T-cell (primary cell): ENCODE results near the gene ELOVL2. TPM values are rescaled to one million over a fixed set of nuclear protein-coding genes. Genes with fewer than 3 reads are reported as not detected.

Experiments used
- ATAC-seq, 4 experiments: fragments of 200-7000 bp in 3 of 4; fragments of 150-1000 bp in 1 of 4; cut with Tn5 transposase; replicated peaks in 1 of 4; 1 replicate in 3 of 4; 2 replicates in 1 of 4; pipeline ENCODE4 v1.10.0; 2021; ENCODE audit warnings: moderate library complexity in 3 of 4, mild to moderate bottlenecking in 2 of 4, moderate number of reproducible peaks in 1 of 4
- CTCF ChIA-PET, 2 donors: fragments of 300-600 bp; sonication (Branson Sonifier 250); formaldehyde crosslinking; loops; one replicate each; lab custom pipeline; 2022; ENCODE audit warnings: antibody characterized with exemption in 2 of 2; lab: Charles Lee
- POLR2A ChIA-PET, 2 donors: fragments of 300-600 bp; sonication (Branson Sonifier 250); formaldehyde crosslinking; loops; one replicate each; lab custom pipeline; 2022; ENCODE audit warnings: antibody characterized with exemption in 2 of 2; lab: Charles Lee
- DNase-seq, 35 experiments: peaks; one replicate each; pipeline versions ENCODE4 v3.0.0 to v3.0.0-alpha.2; 2013 to 2023
- H3K27ac ChIP-seq: one replicate; pipeline ENCODE4 v1.5.1; 2013; ENCODE audit warnings: low read length
- H3K27me3 ChIP-seq, 2 experiments: replicated peaks in 1 of 2; 1 replicate in 1 of 2; 2 replicates in 1 of 2; pipeline versions ENCODE4 v1.6.1 to v1.7.0; 2013; ENCODE audit warnings: low read length in 1 of 2, mixed read lengths in 1 of 2; ENCODE audit not compliant: control insufficient read depth in 2 of 2, insufficient read depth in 2 of 2; ENCODE audit errors: extremely low read depth in 1 of 2
- H3K36me3 ChIP-seq, 2 donors: 1 replicate in 1 of 2; 2 replicates in 1 of 2; pipeline versions ENCODE4 v1.6.1 to v1.7.0; 2013; ENCODE audit warnings: low read length in 1 of 2; ENCODE audit not compliant: control insufficient read depth in 2 of 2, insufficient read depth in 1 of 2; ENCODE audit errors: extremely low read depth in 1 of 2
- H3K4me1 ChIP-seq, 2 experiments: 1 replicate in 1 of 2; 2 replicates in 1 of 2; pipeline versions ENCODE4 v1.6.1 to v1.7.0; 2013; ENCODE audit warnings: low read length in 2 of 2, mixed read lengths in 1 of 2; ENCODE audit not compliant: insufficient read depth in 2 of 2, control insufficient read depth in 1 of 2; ENCODE audit errors: extremely low read depth in 1 of 2
- H3K4me3 ChIP-seq, 2 donors: 1 replicate in 1 of 2; 2 replicates in 1 of 2; pipeline versions ENCODE4 v1.5.1 to v1.7.0; 2013; ENCODE audit warnings: mild to moderate bottlenecking in 2 of 2, low read length in 1 of 2, moderate library complexity in 1 of 2; ENCODE audit not compliant: control insufficient read depth in 1 of 2; ENCODE audit errors: extremely low read depth in 1 of 2
- H3K9me3 ChIP-seq: 2 replicates; pipeline ENCODE4 v1.7.0; 2013
- H3K27ac Mint-ChIP-seq, 2 donors: one replicate each; pipeline ENCODE4 v1.8.0; 2020 to 2021; ENCODE audit warnings: mild to moderate bottlenecking in 2 of 2, mixed read lengths in 2 of 2
- H3K27me3 Mint-ChIP-seq, 2 donors: one replicate each; pipeline ENCODE4 v1.8.0; 2021 to 2022; ENCODE audit warnings: mixed read lengths in 2 of 2
- H3K36me3 Mint-ChIP-seq: one replicate; pipeline ENCODE4 v1.8.0; 2021; ENCODE audit warnings: mixed read lengths
- H3K4me1 Mint-ChIP-seq, 3 donors: one replicate each; pipeline ENCODE4 v1.8.0; 2020 to 2022; ENCODE audit warnings: mixed read lengths in 3 of 3, mild to moderate bottlenecking in 1 of 3
- H3K4me3 Mint-ChIP-seq, 3 donors: one replicate each; pipeline ENCODE4 v1.8.0; 2020 to 2022; ENCODE audit warnings: mild to moderate bottlenecking in 3 of 3, mixed read lengths in 3 of 3, moderate library complexity in 3 of 3
- H3K9me3 Mint-ChIP-seq, 3 donors: one replicate each; pipeline ENCODE4 v1.8.0; 2020 to 2022; ENCODE audit warnings: mixed read lengths in 3 of 3
- WGBS: methylation state at CpG from one replicate; pipeline ENCODE4 v1.1.5; 2013; ENCODE audit warnings: missing lambda C conversion rate; ENCODE audit not compliant: insufficient coverage; 5-methylcytosine and 5-hydroxymethylcytosine counted together
- total RNA-seq, 35 experiments: library from RNA in 6 of 35; stranded (reverse) in 6 of 35; fragments of 120-200 nt in 1 of 35; gene quantifications; one replicate each; pipeline versions ENCODE4 v1.2.1 to v1.2.4 and lab custom pipeline; 2013 to 2026

The ELOVL2 gene
- total RNA-seq, 5 donors from 2014 or later (not counting 1 experiment from before 2014, with no cell fraction given) = 0.06 to 0.12 TPM; not detected in 3

- no peaks in the 10 kb centered on the region for H3K9me3 Mint-ChIP-seq
- H3K27me3 Mint-ChIP-seq = peaks cover 7% of the 10 kb centered on the region in 2 donors
- DNase-seq (no peak), ATAC-seq (no peak)
- ChIA-PET CTCF (no interaction called here), POLR2A (no interaction called here)
- Histone ChIP-seq H3K27me3 (peaks cover 0 to 2% of the 10 kb centered on the region in 2 experiments), H3K4me3 (no peak overlapping the region), H3K4me1 (no peaks in the 10 kb centered on the region), H3K9me3 (no peaks in the 10 kb centered on the region), H3K36me3 (no peaks in the 10 kb centered on the region), H3K27ac (no peak overlapping the region)
- no peaks in the 10 kb centered on the region for H3K4me1 Mint-ChIP-seq
- WGBS = 83% methylated on average over 2 of the region's 5 CpGs
- H3K27ac Mint-ChIP-seq = no peak overlapping the region
- H3K4me3 Mint-ChIP-seq = no peak overlapping the region
- H3K36me3 Mint-ChIP-seq = no peaks in the 10 kb centered on the region
Observed at GRCh38 chr6:10977231-10977968, 66.7 kb downstream of the ELOVL2 start.

- ATAC-seq = no peak
- H3K4me1 Mint-ChIP-seq = no peaks in the 10 kb centered on the region
- no peaks in the 10 kb centered on the region for H3K9me3 Mint-ChIP-seq
- peaks cover 0 to 2% of the 10 kb centered on the region in 2 experiments for H3K27me3 ChIP-seq
- H3K27ac ChIP-seq = no peak overlapping the region
- no peak overlapping the region for H3K4me3 Mint-ChIP-seq
- no peaks in the 10 kb centered on the region for H3K9me3 ChIP-seq
- H3K4me1 ChIP-seq = no peaks in the 10 kb centered on the region
- H3K27ac Mint-ChIP-seq = no peak overlapping the region
- no peak for DNase-seq
- H3K36me3 Mint-ChIP-seq = no peaks in the 10 kb centered on the region
- H3K4me3 ChIP-seq = no peak overlapping the region
- no peaks in the 10 kb centered on the region for H3K36me3 ChIP-seq
- POLR2A ChIA-PET = interaction anchor here in 1 of 2 donors (0.5 kb wide), 1 partner anchor 1267 kb away, joined by 3 read pairs; no protein-coding TSS in a partner anchor
- WGBS = 84% methylated on average over 5 of the region's 6 CpGs
- CTCF ChIA-PET = no interaction called here
- peaks cover 7% of the 10 kb centered on the region in 2 donors for H3K27me3 Mint-ChIP-seq
Observed at GRCh38 chr6:10976571-10976970, 67.5 kb downstream of the ELOVL2 start.

GRCh38 chr6:10972196-10972595 lies 71.9 kb downstream of the ELOVL2 start:
- no peak for DNase-seq
- Mint-ChIP-seq H3K4me1 (no peaks in the 10 kb centered on the region), H3K9me3 (peaks cover 0 to 9% (median 0%) of the 10 kb centered on the region in 3 donors), H3K36me3 (no peaks in the 10 kb centered on the region), H3K27ac (no peak overlapping the region), H3K4me3 (no peak overlapping the region), H3K27me3 (peaks cover 2 to 17% of the 10 kb centered on the region in 2 donors)
- ATAC-seq = no peak
- ChIA-PET CTCF (no interaction called here), POLR2A (no interaction called here)
- no peaks in the 10 kb centered on the region for H3K36me3 ChIP-seq
- H3K4me1 ChIP-seq = no peaks in the 10 kb centered on the region
- H3K27ac ChIP-seq = no peak overlapping the region
- H3K9me3 ChIP-seq = no peaks in the 10 kb centered on the region
- H3K27me3 ChIP-seq = no peaks in the 10 kb centered on the region
- 55% methylated on average over 2 of the region's 3 CpGs for WGBS
- no peak overlapping the region for H3K4me3 ChIP-seq

GRCh38 chr6:10970731-10971130 lies 73.4 kb downstream of the ELOVL2 start:
- H3K27ac Mint-ChIP-seq = no peak overlapping the region
- Histone ChIP-seq H3K27me3 (no peaks in the 10 kb centered on the region), H3K36me3 (no peaks in the 10 kb centered on the region), H3K4me3 (no peak overlapping the region), H3K27ac (no peak overlapping the region), H3K4me1 (no peaks in the 10 kb centered on the region), H3K9me3 (no peaks in the 10 kb centered on the region)
- peaks cover 2 to 17% of the 10 kb centered on the region in 2 donors for H3K27me3 Mint-ChIP-seq
- no peaks in the 10 kb centered on the region for H3K4me1 Mint-ChIP-seq
- DNase-seq = no peak
- no peaks in the 10 kb centered on the region for H3K36me3 Mint-ChIP-seq
- H3K4me3 Mint-ChIP-seq = no peak overlapping the region
- ChIA-PET POLR2A (no interaction called here), CTCF (no interaction called here)
- WGBS = 86% methylated on average over 3 of the region's 3 CpGs
- ATAC-seq = no peak
- peaks cover 0 to 14% (median 8%) of the 10 kb centered on the region in 3 donors for H3K9me3 Mint-ChIP-seq

- Histone ChIP-seq H3K27ac (no peak overlapping the region), H3K27me3 (no peaks in the 10 kb centered on the region), H3K4me1 (no peaks in the 10 kb centered on the region), H3K4me3 (no peak overlapping the region), H3K36me3 (no peaks in the 10 kb centered on the region), H3K9me3 (no peaks in the 10 kb centered on the region)
- Mint-ChIP-seq H3K27ac (no peak overlapping the region), H3K4me1 (no peaks in the 10 kb centered on the region), H3K36me3 (no peaks in the 10 kb centered on the region), H3K4me3 (no peak overlapping the region), H3K27me3 (peaks cover 7 to 26% of the 10 kb centered on the region in 2 donors), H3K9me3 (peaks cover 8 to 23% (median 9%) of the 10 kb centered on the region in 3 donors)
- ChIA-PET CTCF (no interaction called here), POLR2A (no interaction called here)
- ATAC-seq = no peak
- WGBS = 71% methylated on average over 1 of the region's 2 CpGs
- DNase-seq = no peak
Observed at GRCh38 chr6:10968776-10969175, 75.3 kb downstream of the ELOVL2 start.

- Mint-ChIP-seq H3K9me3 (peaks cover 8 to 23% (median 9%) of the 10 kb centered on the region in 3 donors), H3K36me3 (no peaks in the 10 kb centered on the region), H3K4me1 (no peaks in the 10 kb centered on the region), H3K27ac (no peak overlapping the region), H3K4me3 (no peak overlapping the region), H3K27me3 (peaks cover 17 to 27% of the 10 kb centered on the region in 2 donors)
- Histone ChIP-seq H3K27ac (no peak overlapping the region), H3K27me3 (no peaks in the 10 kb centered on the region), H3K9me3 (no peaks in the 10 kb centered on the region), H3K4me3 (no peak overlapping the region), H3K4me1 (no peaks in the 10 kb centered on the region), H3K36me3 (no peaks in the 10 kb centered on the region)
- ChIA-PET POLR2A (interaction anchor here in 1 of 2 donors (0.5 kb wide), 1 partner anchor 81 kb away, joined by 4 read pairs; no protein-coding TSS in a partner anchor), CTCF (no interaction called here)
- ATAC-seq (no peak), DNase-seq (no peak)
- no CpG with 5 or more reads among the region's 1 CpG for WGBS
Observed at GRCh38 chr6:10964684-10965083, 79.4 kb downstream of the ELOVL2 start.
